ENCODE results near the gene SLC49A3.

Gene SLC49A3

DNA sequence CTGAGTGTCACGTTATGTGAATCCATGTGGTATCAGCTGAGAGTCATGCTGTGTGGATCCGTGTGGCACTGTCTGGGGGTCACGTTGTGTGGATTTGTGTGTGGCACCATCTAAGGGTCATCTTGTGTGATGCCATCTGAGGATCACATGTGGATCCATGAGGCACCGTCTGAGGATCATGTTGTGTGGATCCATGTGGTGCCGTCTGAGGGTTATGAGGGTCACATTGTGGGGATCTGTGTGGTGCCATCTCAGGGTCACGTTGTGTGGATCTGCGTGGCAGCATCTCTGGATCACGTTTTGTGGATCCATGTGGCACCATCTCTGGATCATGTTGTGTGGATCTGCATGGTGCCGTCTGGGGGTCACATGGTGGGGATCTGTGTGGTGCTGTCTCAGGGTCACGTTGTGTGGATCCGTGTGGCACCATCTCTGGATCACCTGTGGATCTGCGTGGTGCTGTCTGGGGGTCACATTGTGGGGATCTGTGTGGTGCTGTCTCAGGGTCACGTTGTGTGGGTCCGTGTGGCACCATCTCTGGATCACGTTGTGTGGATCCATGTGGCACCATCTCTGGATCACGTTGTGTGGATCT is 56.7 kb downstream of the SLC49A3 start:
- no peak for DNase-seq (ENCODE audit: low read depth)

Data from stimulated activated CD4-positive, alpha-beta T cell treated with anti-CD3 and anti-CD28 coated beads, Interleukin-2, amount 100 ng/mL, for 4 hours (primary cell).